ENCODE results near the gene SMPD2.

SMPD2 gene

GRCh38 chr6:109461733-109462526, 21.4 kb downstream of the SMPD2 start:
- DNase-seq = no peak

GRCh38 chr6:109465772-109466171, 25.2 kb downstream of the SMPD2 start:
- no peak for DNase-seq

DNA sequence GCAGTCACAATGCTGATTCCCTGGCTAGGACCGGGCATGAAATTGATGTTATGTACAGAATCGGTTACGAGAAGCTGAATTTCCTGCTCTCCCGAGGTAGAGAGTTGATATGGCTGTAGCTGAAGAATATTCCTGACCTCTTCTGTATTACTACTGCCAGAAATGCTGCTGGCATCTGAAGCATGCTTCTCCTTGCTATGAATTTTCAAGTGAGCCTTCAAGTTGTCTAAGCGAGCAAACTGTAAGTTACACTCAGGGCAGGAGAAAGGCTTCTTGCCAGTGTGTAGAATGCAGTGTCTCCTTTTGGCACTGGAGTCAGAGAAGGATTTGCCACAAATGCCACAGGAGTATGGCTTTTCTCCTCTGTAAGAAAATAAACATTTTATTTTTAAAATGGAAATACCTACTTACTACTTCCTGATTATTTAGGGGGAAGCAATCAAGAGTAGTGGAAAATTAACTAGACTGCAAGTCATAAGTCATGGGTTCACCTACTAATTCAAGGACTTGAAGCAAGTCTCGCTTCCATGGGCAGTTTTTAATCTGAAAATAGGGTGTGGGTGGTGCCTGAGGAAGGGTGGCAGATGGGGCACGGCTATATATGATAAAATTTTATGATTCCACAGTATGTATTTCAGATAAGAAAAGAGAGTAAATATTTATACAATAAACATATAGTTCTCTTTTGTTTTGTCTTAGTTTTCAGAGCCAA, 25.8 kb downstream of the SMPD2 start:
- DNase-seq = no peak

DNA sequence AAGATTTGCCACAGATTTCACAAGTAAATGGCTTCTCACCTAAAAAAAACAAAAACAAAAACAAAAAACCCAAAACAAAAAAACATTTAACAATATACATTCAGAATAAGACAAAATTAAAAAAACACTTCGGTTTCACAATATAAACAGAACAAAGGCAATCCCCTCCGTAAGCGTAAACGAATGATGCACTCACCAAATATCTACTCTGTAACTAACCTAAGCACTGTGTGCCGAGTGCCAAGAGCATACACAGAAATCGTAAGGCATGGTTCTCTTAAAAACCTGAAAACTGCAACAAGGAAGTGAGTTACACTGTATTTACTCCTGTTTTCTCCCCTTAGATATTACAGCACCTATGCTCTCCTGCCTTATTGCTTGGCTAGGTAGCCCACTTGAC, 27.2 kb downstream of the SMPD2 start:
- no peak for DNase-seq

- no peak for DNase-seq
Measured at GRCh38 chr6:109469591-109470189, 29.2 kb downstream of the SMPD2 start.

GRCh38 chr6:109471105-109471810, 30.7 kb downstream of the SMPD2 start:
- no peak for DNase-seq

DNA sequence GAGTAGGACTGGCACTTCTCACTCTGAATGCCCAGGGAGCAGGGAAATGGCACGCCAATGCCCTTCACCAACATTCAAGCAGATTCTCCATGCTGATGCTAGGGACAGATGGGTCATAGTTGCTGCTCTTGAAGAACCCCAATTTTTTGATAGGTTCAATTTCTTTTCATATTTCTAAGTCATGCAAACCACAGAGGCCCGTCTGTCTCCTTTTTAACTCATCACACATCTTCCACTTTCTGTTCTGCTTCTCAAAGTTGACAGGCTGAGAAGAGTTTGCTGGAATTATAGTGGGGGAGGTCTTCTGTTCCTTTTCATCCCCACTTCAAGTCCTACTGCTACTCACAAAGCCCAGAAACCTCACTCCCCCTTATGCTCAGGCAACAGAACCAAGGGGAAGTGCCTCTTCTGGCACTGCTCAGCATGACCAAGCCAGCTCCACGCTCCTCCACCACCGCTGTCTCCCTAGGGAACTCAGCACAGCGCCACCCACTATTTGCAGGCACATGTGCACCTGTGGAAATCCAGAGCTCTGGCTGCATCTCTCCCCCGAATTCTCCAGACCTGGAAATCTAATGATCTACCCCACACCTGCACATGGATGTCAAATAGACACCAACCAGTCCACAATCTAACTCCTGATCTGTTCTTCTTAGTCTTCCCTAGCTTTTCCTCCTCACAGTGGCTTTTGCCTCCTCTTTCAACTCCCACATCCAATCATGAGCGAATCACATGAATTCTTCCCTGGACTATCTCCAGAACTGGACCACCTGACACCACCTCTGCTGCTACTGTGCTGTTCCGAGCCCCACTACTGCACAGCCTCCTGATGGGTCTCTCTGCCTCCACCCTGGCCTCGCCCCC, 31.8 kb downstream of the SMPD2 start:
- DNase-seq = no peak

GRCh38 chr6:109473120-109473519, 32.6 kb downstream of the SMPD2 start:
- no peak for DNase-seq

DNA sequence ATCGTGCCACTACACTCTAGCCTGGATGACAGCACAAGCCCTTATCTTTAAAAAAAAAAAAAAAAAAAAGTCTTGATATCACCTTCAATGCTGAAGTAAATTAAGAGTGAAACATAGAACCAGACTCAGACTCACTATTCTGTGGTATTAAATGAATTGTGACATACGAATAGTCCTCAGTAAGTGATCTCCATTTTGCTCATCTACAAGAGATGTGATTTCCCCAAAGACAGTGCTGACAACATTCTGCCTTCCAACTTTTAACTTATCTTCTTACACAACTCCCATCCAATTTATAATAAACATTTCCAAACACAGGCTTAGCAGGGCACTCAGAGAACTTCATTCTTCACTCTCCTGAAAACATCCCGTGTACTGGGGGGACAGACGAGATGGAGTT, 34.5 kb downstream of the SMPD2 start:
- no peak for DNase-seq

- DNase-seq = no peak
Measured at GRCh38 chr6:109475625-109476024, 35.1 kb downstream of the SMPD2 start.

GRCh38 chr6:109477184-109477583, 36.7 kb downstream of the SMPD2 start:
- no peak for DNase-seq

DNA sequence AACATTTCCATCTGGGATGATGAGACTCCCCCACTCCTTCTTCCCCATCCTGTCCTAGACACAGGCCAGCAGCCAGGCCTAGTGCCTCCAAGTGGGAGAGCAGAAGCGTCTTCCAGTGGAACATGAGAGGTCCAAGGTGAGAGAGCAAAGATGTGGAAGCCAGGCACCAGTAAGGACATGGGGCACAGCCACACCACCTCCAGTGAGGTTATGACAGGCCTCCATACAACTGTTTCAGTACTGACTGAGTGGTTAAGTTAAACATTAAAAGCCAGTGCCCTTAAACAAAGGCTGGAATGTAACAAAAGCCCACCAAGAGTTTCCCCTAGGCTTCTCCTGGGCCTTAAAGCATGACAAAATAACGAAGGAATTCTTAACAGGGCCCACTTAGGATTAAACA, 37.2 kb downstream of the SMPD2 start:
- DNase-seq = peak; percentile 27

DNA sequence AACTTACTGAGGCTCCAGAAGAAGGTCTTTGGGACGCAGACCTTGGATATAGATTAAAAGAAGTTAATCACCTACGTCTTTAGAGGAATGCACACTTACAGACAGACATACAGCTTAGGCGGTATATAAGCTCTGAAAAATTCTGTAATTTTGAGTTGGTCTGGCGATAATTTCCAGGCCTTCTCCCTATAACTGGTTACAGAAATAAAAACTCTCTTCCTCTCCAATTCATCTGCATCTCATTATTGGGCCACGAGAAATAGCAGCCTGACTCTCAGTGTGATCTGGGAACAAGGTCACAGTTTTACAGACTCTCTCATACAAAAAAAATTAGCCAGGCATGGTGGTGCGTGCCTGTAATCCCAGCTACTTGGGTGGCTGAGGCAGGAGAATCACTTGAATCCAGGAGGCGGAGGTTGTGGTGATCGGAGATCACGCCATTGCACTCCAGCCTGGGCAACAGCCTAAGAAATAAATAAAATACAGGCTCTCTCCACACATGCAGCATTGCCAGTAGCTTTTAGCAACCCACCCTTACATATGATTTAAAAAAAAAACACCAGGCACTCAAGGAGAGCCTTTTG, 37.8 kb downstream of the SMPD2 start:
- no peak for DNase-seq

GRCh38 chr6:109478841-109479624, 38.5 kb downstream of the SMPD2 start:
- no peak for DNase-seq

GRCh38 chr6:109480993-109481480, 40.5 kb downstream of the SMPD2 start:
- no peak for DNase-seq

- DNase-seq = peak; percentile 74
Measured at GRCh38 chr6:109482905-109483734, 42.6 kb downstream of the SMPD2 start, which contains the start of gene ZBTB24. Gene ZBTB24 (minus strand): TSS chr6:109483219. CDS start chr6:109482026, 1,193 bp downstream.

DNA sequence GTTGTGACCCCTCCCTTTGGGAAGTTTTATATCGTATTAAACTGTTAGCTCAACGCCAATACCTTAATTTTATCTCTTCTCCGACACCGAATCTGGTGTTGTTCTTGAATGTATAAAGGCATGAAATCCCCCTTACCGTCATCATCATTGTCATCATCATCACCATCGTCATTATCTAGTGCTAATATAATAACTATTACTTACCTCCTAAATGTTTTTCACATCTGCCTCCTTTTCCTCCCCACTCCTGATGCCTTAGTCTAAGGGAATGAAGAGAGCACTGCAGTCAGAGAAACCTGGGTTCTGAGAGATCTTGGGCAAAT, 43.2 kb downstream of the SMPD2 start:
- DNase-seq = no peak

DNA sequence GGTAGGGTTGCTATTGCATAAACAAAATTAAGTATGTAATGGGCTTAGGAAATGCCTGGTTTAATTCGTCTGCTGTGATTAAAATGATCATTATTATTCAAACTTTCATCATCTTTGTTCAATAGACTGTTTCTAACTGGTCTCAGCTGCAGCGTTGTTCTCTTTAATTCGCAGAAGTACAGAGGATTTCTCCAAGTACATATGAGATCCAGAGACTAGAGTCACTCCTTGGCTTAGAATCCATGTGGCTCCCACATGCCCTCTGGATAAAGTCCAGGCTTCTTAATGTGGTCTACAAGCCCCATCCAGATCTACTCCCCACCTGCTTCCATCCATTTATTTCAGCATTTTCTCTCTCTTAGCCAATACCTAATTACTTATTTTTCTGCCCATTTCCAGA, 43.6 kb downstream of the SMPD2 start:
- DNase-seq = no peak

- DNase-seq = no peak
Measured at GRCh38 chr6:109485266-109485935, 44.9 kb downstream of the SMPD2 start.

DNA sequence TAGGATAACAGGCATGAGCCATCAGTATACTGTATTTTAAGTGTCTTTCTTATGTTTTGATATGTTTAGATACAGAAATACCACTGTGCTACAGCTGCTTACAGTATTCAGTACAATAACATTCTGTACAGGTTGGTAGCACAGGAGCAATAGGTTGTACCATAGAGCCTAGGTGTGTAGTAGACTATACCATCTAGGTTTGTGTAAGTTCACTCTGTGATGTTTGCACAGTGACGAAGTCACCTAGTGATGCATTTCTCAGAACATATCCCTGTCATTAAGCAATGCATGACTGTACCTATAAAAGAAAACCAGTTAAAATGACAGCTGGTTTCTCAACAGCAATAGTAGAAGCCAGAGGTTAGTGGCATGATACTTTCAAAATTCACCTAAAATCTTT, 45.5 kb downstream of the SMPD2 start:
- no peak for DNase-seq

All from kidney glomerular epithelial cell (primary cell).